RCC 7860 (cell line): ENCODE measurements around the gene HSD11B1.
"Not testable (repeated sequence)": the region's sequence is repeated elsewhere in the genome, so short reads cannot be mapped to it uniquely, and the experiment has no call there.

Experiments used
- DNase-seq: peaks from one replicate; pipeline ENCODE4 v3.0.0-alpha.2; 2015; ENCODE audit warnings: low spot score
- FAIRE-seq: peaks from 2 replicates; lab custom pipeline; 2012; peaks lifted over from hg19 to GRCh38; lab: Jason Lieb, UNC

Gene HSD11B1

GRCh38 chr1:209689477-209689876 is 15.2 kb upstream of the HSD11B1 start:
- FAIRE-seq (no peak), DNase-seq (peak; percentile 44)

- FAIRE-seq (no peak), DNase-seq (no peak)
Observed at GRCh38 chr1:209691237-209691636, 13.4 kb upstream of the HSD11B1 start.

- FAIRE-seq = no peak
- DNase-seq = no peak
Observed at GRCh38 chr1:209692296-209692695, 12.3 kb upstream of the HSD11B1 start.

- DNase-seq = peak; percentile 69
- FAIRE-seq = peak; percentile 76
Observed at GRCh38 chr1:209692745-209693504, 11.7 kb upstream of the HSD11B1 start.

GRCh38 chr1:209696673-209697072 is 8.0 kb upstream of the HSD11B1 start:
- DNase-seq (no peak), FAIRE-seq (no peak)

GRCh38 chr1:209697126-209697525 is 7.5 kb upstream of the HSD11B1 start:
- DNase-seq (no peak), FAIRE-seq (no peak)

- not testable (repeated sequence) for FAIRE-seq, DNase-seq
Observed at GRCh38 chr1:209700686-209701085, 4.0 kb upstream of the HSD11B1 start.

- no peak for DNase-seq
- FAIRE-seq = no peak
Observed at GRCh38 chr1:209702832-209703231, 1.8 kb upstream of the HSD11B1 start.

GRCh38 chr1:209703834-209704504 is 677 bp upstream of the HSD11B1 start:
- DNase-seq (no peak), FAIRE-seq (no peak)

- no peak for DNase-seq
- FAIRE-seq = no peak
Observed at GRCh38 chr1:209705033-209705598, 470 bp downstream of the HSD11B1 start.

- FAIRE-seq (no peak), DNase-seq (no peak)
Observed at GRCh38 chr1:209706622-209707021, 2.0 kb downstream of the HSD11B1 start.

- FAIRE-seq (no peak), DNase-seq (peak; percentile 20)
Observed at GRCh38 chr1:209707308-209707707, 2.7 kb downstream of the HSD11B1 start.

GRCh38 chr1:209708297-209708696 is 3.7 kb downstream of the HSD11B1 start:
- DNase-seq = no peak
- FAIRE-seq = no peak

GRCh38 chr1:209710093-209710492 is 5.4 kb downstream of the HSD11B1 start:
- FAIRE-seq (no peak), DNase-seq (no peak)

- no peak for FAIRE-seq
- no peak for DNase-seq
Observed at GRCh38 chr1:209710847-209711246, 6.2 kb downstream of the HSD11B1 start.

- DNase-seq (no peak), FAIRE-seq (no peak)
Observed at GRCh38 chr1:209714338-209714737, 9.7 kb downstream of the HSD11B1 start.

- FAIRE-seq (no peak), DNase-seq (no peak)
Observed at GRCh38 chr1:209715314-209715713, 10.7 kb downstream of the HSD11B1 start.

- DNase-seq = no peak
Observed at GRCh38 chr1:209717818-209718217, 13.2 kb downstream of the HSD11B1 start.

GRCh38 chr1:209720326-209720725 is 15.7 kb downstream of the HSD11B1 start:
- DNase-seq (no peak), FAIRE-seq (no peak)

More at GRCh38 chr1:209717818-209718217, 13.2 kb downstream of the HSD11B1 start:
- no peak for FAIRE-seq

GRCh38 chr1:209720826-209721225 is 16.2 kb downstream of the HSD11B1 start:
- DNase-seq = no peak
- FAIRE-seq = no peak

GRCh38 chr1:209721323-209721722 is 16.7 kb downstream of the HSD11B1 start:
- no peak for FAIRE-seq
- DNase-seq = no peak

- FAIRE-seq (no peak), DNase-seq (no peak)
Observed at GRCh38 chr1:209723265-209723664, 18.6 kb downstream of the HSD11B1 start.
